Measurements from ENCODE around the gene SIDT2. TPM values are rescaled to one million over a fixed set of nuclear protein-coding genes. Genes with fewer than 3 reads are reported as not detected.

The SIDT2 gene
- total and polyA plus RNA-seq, 2 of the 8 experiments (the other 6 are each of a cell fraction or from before 2014, with no cell fraction given), result 18.5 to 21.1 TPM

DNA sequence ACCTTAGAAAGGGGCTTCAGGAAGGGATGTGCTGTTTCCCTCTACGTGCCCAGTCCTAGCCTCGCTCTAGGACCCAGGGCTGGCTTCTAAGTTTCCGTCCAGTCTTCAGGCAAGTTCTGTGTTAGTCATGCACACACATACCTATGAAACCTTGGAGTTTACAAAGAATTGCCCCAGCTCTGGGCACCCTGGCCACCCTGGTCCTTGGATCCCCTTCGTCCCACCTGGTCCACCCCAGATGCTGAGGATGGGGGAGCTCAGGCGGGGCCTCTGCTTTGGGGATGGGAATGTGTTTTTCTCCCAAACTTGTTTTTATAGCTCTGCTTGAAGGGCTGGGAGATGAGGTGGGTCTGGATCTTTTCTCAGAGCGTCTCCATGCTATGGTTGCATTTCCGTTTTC is 18.5 kb downstream of the SIDT2 start:
- Histone ChIP-seq H2AK5ac (ENCODE audit: low read depth, low read length) (no peak overlapping the region), H3K4me2 (ENCODE audit: insufficient read depth in 1 of 2, low read depth in 2 of 2, low read length in 2 of 2) (no peak overlapping the region), H2BK12ac (ENCODE audit: low read depth, low read length) (no peak overlapping the region), H3K18ac (ENCODE audit: extremely low read depth, low read length) (no peak overlapping the region), H2BK5ac (ENCODE audit: low read depth, low read length) (no peak overlapping the region), H3K23ac (ENCODE audit: insufficient read length) (no peak overlapping the region), H4K5ac (ENCODE audit: insufficient read length, low read depth, low read length) (no peak overlapping the region), H3K9me3 (ENCODE audit: insufficient read depth in 2 of 2, low read depth in 1 of 2, low read length in 1 of 2) (no peaks in the 10 kb centered on the region), H4K8ac (ENCODE audit: extremely low read depth, insufficient read depth, low read length) (no peak overlapping the region), H3K79me1 (ENCODE audit: low read depth, low read length) (no peaks in the 10 kb centered on the region; the same call in 1 of the 2 replicates), H2BK20ac (ENCODE audit: low read length) (no peak overlapping the region), H3K36me3 (ENCODE audit: control insufficient read depth in 2 of 4, insufficient read depth in 4 of 4, low read length in 3 of 4) (peaks cover 0 to 4% (median 0%) of the 10 kb centered on the region in 4 experiments; a peak in 1 of 8 replicates), H4K20me1 (replicated peaks in 1 of 2; ENCODE audit: control insufficient read depth in 1 of 2, insufficient read depth in 2 of 2, low read length in 2 of 2) (peaks cover 2% of the 10 kb centered on the region in 2 experiments), H3K79me2 (ENCODE audit: control insufficient read depth in 1 of 2, insufficient read depth in 2 of 2, low read length in 2 of 2) (peaks cover 0 to 11% of the 10 kb centered on the region in 2 experiments; a peak in 1 of 4 replicates), H3K4ac (replicated peaks; ENCODE audit: insufficient read length, low read depth, low read length) (no peak overlapping the region), H3K27me3 (replicated peaks in 1 of 4; ENCODE audit: control insufficient read depth in 3 of 4, extremely low read depth in 1 of 4, insufficient read depth in 3 of 4, low read length in 3 of 4) (no peaks in the 10 kb centered on the region; a peak in 1 of 7 replicates), H3K4me1 (replicated peaks in 1 of 4; ENCODE audit: control insufficient read depth in 3 of 4, insufficient read depth in 4 of 4, low read length in 3 of 4) (peaks cover 7 to 32% (median 28%) of the 10 kb centered on the region in 4 experiments), H3K27ac (ENCODE audit: low read depth, low read length) (no peak overlapping the region), H2BK15ac (ENCODE audit: low read length) (no peak overlapping the region), H3K23me2 (ENCODE audit: low read depth, low read length) (peaks cover 6% of the 10 kb centered on the region; the same call in 1 of the 2 replicates), H2AFZ (ENCODE audit: low read length) (no peak overlapping the region), H3K9ac (replicated peaks in 1 of 4; ENCODE audit: extremely low read depth in 1 of 4, low read depth in 3 of 4, low read length in 3 of 4) (no peak overlapping the region), H2BK120ac (replicated peaks; ENCODE audit: low read depth, low read length) (no peak overlapping the region), H3K4me3 (ENCODE audit: extremely low read depth in 1 of 4, insufficient read depth in 2 of 4, low read depth in 3 of 4, low read length in 4 of 4) (no peak overlapping the region), H4K91ac (replicated peaks; ENCODE audit: insufficient read length, low read length) (no peak overlapping the region), H3K14ac (ENCODE audit: insufficient read length) (no peak overlapping the region), H3K56ac (replicated peaks; ENCODE audit: insufficient read length, low read depth, low read length) (no peak overlapping the region)
- FAIRE-seq, result no peak
- POLR2A ChIA-PET (ENCODE audit: partially characterized antibody), result interaction anchor here (1.0 to 10.3 kb wide), 6 partner anchors 13 to 50 kb away, joined by 3 to 153 read pairs (median 10); partner anchors contain the start of genes PCSK7 and SIDT2
- CTCF ChIA-PET (ENCODE audit: partially characterized antibody), result interaction anchor here (0.9 to 18.7 kb wide), 8 partner anchors 8 to 356 kb away, joined by 3 to 449 read pairs (median 4); partner anchors contain the start of genes PCSK7, RNF214 and SIDT2
- DNase-seq (ENCODE audit: low read depth in 1 of 2, low spot score in 2 of 2), result no peak
- 87% methylated on average over 7 of the region's 7 CpGs; no CpG with 5 or more reads in 1 of the 2 experiments for WGBS, 2 experiments (ENCODE audit: extremely low coverage in 1 of 2, insufficient coverage in 1 of 2, insufficient read length in 1 of 2, insufficient replicate concordance in 2 of 2, low coverage in 1 of 2, low lambda C conversion rate in 2 of 2, missing lambda C conversion rate in 1 of 2)
- TF ChIP-seq USF2 (IDR thresholded peaks at IDR 0.05; ENCODE audit: low read length) (no peak), RXRA (IDR thresholded peaks at IDR 0.05; ENCODE audit: insufficient read depth, low read depth, low read length) (no peak)

Measured in H1 (cell line).